SK-N-MC (cell line): ENCODE measurements around the gene DDX39B.
"Not testable (repeated sequence)": the region's sequence is repeated elsewhere in the genome, so short reads cannot be mapped to it uniquely, and the experiment has no call there.

ENCODE experiments used
- DNase-seq: peaks from one replicate; pipeline ENCODE4 v3.0.0-alpha.2; 2011; ENCODE audit warnings: low read depth, low spot score
- H3K27ac ChIP-seq: fragments of 200-600 bp; sonication (generic); 2 replicates; pipeline ENCODE4 v1.5.1; 2016; ENCODE audit warnings: mixed run types
- H3K36me3 ChIP-seq: fragments of 200-600 bp; sonication (generic); 2 replicates; pipeline ENCODE4 v1.6.1; 2017; ENCODE audit warnings: antibody characterized with exemption, low read length, mixed read lengths; ENCODE audit not compliant: insufficient read depth
- H3K4me3 ChIP-seq: fragments of 200-600 bp; sonication (generic); 2 replicates; pipeline ENCODE4 v1.5.1; 2016
- H3K9ac ChIP-seq: fragments of 200-600 bp; sonication (generic); 2 replicates; pipeline ENCODE4 v1.8.0; 2017; ENCODE audit warnings: mixed run types, mixed read lengths; ENCODE audit not compliant: insufficient read length
- H3K9me3 ChIP-seq: fragments of 200-600 bp; sonication (generic); 2 replicates; pipeline ENCODE4 v1.6.1; 2017; ENCODE audit warnings: low read depth, mild to moderate bottlenecking, antibody characterized with exemption, low read length, moderate library complexity, mixed read lengths
- EZH2 ChIP-seq: fragments of 200-600 bp; sonication (generic); IDR thresholded peaks from one replicate; pipeline ENCODE4 v1.6.1; 2017; ENCODE audit warnings: antibody characterized with exemption
- FOXP2 ChIP-seq: optimal IDR thresholded peaks from 2 replicates; pipeline ENCODE3; 2011; ENCODE audit warnings: mild to moderate bottlenecking, moderate library complexity; ENCODE audit not compliant: insufficient read depth; ENCODE audit errors: extremely low read length, control extremely low read depth
- POLR2AphosphoS5 ChIP-seq: IDR thresholded peaks from 2 replicates; pipeline ENCODE4 v1.6.1; 2012; ENCODE audit warnings: mild to moderate bottlenecking, low read depth, low read length, borderline replicate concordance

The DDX39B gene

GRCh38 chr6:31541658-31542521 lies at the start of gene DDX39B:
Gene DDX39B (minus strand): TSS chr6:31542003. CDS start chr6:31540532, 1,471 bp downstream.
- Histone ChIP-seq H3K9ac (peak within 1 kb of the TSS; percentile 99), H3K36me3 (peaks cover 42% of the 10 kb centered on the region), H3K9me3 (no peaks in the 10 kb centered on the region), H3K4me3 (peak within 1 kb of the TSS; percentile 91), H3K27ac (peak within 1 kb of the TSS; percentile 96)
- peak; percentile 98 for DNase-seq
- no peak for TF ChIP-seq FOXP2
- TF ChIP-seq POLR2AphosphoS5, result peak; percentile 96

- not testable (repeated sequence) for H3K9ac ChIP-seq, H3K36me3 ChIP-seq, H3K9me3 ChIP-seq, H3K4me3 ChIP-seq, DNase-seq, H3K27ac ChIP-seq
These were observed 48.9 kb upstream of the DDX39B start for GRCh38 chr6:31590691-31591090.

GRCh38 chr6:31588871-31589650 lies 47.3 kb upstream of the DDX39B start:
- no peak overlapping the region for H3K4me3 ChIP-seq
- no peak overlapping the region for H3K27ac ChIP-seq
- DNase-seq, result no peak
- no peaks in the 10 kb centered on the region for H3K36me3 ChIP-seq
- H3K9me3 ChIP-seq, result no peaks in the 10 kb centered on the region
- TF ChIP-seq POLR2AphosphoS5, result no peak
- TF ChIP-seq FOXP2, result no peak
- no peak for TF ChIP-seq EZH2
- H3K9ac ChIP-seq, result no peak overlapping the region

DNA sequence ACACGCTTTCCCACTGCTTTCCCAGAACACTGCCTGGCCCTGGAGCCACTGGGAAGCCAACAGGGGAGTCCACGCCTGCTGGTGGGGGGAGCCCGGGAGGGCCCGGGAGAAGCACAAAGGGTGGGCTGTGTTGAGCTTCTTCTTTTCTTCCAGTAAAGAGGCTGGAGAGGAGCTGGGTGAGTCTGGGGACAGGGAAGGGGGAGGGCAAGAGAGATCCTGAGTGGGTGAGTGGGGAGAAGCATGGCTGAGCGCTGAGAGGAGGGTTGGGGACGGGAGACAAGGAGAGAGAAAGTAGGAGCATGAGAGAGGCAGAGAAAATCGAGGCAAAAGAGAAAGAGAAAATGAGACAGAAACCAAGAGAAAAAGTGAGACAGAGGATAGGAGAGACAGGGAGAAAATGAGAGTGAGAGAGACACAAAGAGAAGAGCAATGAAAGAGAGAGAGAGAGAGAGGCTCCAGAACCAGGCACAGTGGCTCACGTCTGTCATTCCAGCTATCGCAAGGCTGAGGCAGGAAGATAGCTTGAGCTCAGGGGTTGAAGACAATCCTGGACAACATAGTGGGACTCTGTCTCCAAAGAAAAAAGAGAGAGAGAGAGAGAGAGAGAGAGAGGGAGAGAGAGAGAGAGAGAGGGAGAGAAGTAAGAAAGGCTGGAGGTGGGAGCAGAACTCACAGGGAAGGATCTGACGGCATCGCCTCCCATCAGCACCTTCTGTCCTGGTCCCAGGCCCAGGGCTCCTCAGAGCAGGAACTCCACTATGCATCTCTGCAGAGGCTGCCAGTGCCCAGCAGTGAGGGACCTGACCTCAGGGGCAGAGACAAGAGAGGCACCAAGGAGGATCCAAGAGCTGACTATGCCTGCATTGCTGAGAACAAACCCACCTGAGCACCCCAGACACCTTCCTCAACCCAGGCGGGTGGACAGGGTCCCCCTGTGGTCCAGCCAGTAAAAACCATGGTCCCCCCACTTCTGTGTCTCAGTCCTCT lies 46.3 kb upstream of the DDX39B start:
- H3K27ac ChIP-seq, result 0 out of 2 replicates have a peak overlapping the region, but pooled peaks have one; percentile 25
- no peak overlapping the region for H3K9ac ChIP-seq
- H3K36me3 ChIP-seq, result no peaks in the 10 kb centered on the region
- no peak overlapping the region for H3K4me3 ChIP-seq
- TF ChIP-seq EZH2 (no peak), FOXP2 (no peak)
- no peak for DNase-seq
- no peaks in the 10 kb centered on the region for H3K9me3 ChIP-seq

- no peak overlapping the region for H3K27ac ChIP-seq
- 0 out of 2 replicates have a peak overlapping the region, but pooled peaks have one; percentile 25 for H3K4me3 ChIP-seq
- TF ChIP-seq FOXP2 (no peak), EZH2 (no peak), POLR2AphosphoS5 (no peak)
- H3K36me3 ChIP-seq, result no peaks in the 10 kb centered on the region
- no peaks in the 10 kb centered on the region for H3K9me3 ChIP-seq
- no peak for DNase-seq
- no peak overlapping the region for H3K9ac ChIP-seq
These were observed 44.9 kb upstream of the DDX39B start for GRCh38 chr6:31586599-31587281.

DNA sequence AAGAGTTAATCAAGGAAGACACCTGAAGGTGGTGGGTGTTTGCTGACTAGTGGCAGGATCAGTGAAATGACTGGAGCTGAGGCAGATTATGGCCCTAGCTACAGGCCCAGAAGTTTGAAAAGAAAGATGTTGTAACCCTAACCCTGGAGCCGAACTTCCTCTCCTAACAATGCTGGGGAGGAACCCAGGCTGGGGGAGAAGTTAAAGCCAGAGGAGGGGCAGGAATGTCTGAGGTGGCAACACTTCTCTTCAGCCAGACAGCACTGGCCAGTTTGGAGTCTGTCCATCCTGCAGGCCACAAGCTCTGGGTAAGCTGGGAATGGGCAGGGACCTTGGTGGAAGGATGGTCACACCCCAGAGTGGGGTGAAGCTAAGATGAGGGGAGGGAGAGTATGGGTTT lies 44.2 kb upstream of the DDX39B start, which contains the start of gene LST1:
LST1 (plus strand) TSS at position 270 of the 400 bp plus-strand sequence. CDS start 1,023 bp downstream, outside the sequence.
- no peak within 1 kb of the TSS for H3K27ac ChIP-seq
- H3K4me3 ChIP-seq, result 0 out of 2 replicates have a peak within 1 kb of the TSS, but pooled peaks have one; percentile 25
- H3K9me3 ChIP-seq, result no peaks in the 10 kb centered on the region
- DNase-seq, result no peak
- H3K9ac ChIP-seq, result no peak within 1 kb of the TSS
- no peaks in the 10 kb centered on the region for H3K36me3 ChIP-seq
- no peak for TF ChIP-seq POLR2AphosphoS5
- TF ChIP-seq FOXP2, result no peak
- TF ChIP-seq EZH2, result no peak

DNA sequence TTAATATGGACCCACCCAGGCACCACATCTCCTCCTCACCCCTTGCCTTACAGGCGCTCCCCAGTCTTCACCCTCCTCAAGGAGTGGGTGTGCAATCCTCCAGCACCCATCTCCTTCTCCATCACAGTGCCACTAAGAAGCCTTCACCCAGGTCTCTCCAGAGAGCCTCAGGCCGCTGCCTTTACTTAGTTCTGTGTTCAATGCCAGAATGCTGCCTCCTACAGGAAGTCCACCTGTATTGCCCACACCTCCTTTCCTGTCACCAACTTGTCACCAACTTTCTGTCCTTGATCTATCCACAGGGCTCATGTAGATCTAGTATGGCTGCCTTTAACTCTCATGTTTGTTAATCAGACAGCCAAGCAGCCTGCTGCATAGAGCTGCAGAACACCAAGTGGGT lies 43.7 kb upstream of the DDX39B start:
- H3K36me3 ChIP-seq, result no peaks in the 10 kb centered on the region
- DNase-seq, result no peak
- no peak for TF ChIP-seq FOXP2
- no peak for TF ChIP-seq EZH2
- no peak for TF ChIP-seq POLR2AphosphoS5
- H3K9ac ChIP-seq, result no peak overlapping the region
- H3K4me3 ChIP-seq, result no peak overlapping the region
- no peaks in the 10 kb centered on the region for H3K9me3 ChIP-seq
- no peak overlapping the region for H3K27ac ChIP-seq

DNA sequence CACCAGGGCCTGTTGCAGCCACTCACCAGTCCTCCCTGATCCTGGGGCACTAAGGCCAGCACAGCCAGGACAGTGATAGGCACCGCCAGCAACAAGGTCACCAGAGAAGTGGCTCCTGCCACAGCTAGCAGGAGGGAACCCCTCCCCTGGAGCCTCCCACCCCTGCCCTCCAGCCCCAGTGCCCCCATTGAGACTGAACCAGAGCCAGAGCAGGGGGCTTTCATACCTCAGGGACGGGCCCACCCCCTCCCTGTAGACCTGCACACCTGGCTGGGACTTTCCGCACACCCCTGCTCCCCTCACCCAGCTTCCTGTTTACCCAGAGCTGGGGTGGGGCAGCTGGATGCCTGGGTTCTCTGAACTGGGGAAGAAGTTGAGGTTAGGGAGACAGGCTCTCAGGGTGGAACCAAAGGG lies 40.4 kb upstream of the DDX39B start, which contains the start of gene LTB:
LTB (minus strand) TSS at position 195 of the 414 bp plus-strand sequence; CDS start at position 188, 7 bp downstream.
- no peak for DNase-seq
- Histone ChIP-seq H3K36me3 (no peaks in the 10 kb centered on the region), H3K9me3 (no peaks in the 10 kb centered on the region), H3K27ac (no peak within 1 kb of the TSS), H3K4me3 (peak within 1 kb of the TSS; percentile 88), H3K9ac (peak within 1 kb of the TSS; percentile 81)
- TF ChIP-seq FOXP2, result no peak
- no peak for TF ChIP-seq EZH2
- TF ChIP-seq POLR2AphosphoS5, result no peak
